K562 (cell line): ENCODE measurements around the gene FAM193A. TPM values are rescaled to one million over a fixed set of nuclear protein-coding genes. Genes with fewer than 3 reads are reported as not detected.

Source experiments
- ATAC-seq: fragments of 200-7000 bp; cut with Tn5 transposase; 3 replicates; pipeline ENCODE4 v1.9.1; 2020; ENCODE audit warnings: moderate library complexity
- BruUV-seq: library from RNA; stranded (reverse); fragments of 400-500 nt; replicated peaks from 2 replicates; lab custom pipeline; 2021; lab: Mats Ljungman, UMichigan
- CTCF ChIA-PET: fragments of 300-600 bp; formaldehyde crosslinking; extraction: SDS; loops from one replicate; lab custom pipeline; 2021; ENCODE audit warnings: low intra/inter-chr PET ratio; lab: Yijun Ruan, JAX
- POLR2A ChIA-PET: fragments of 300-600, 350-650 bp; sonication (Branson Sonifier 250); formaldehyde crosslinking; extraction: SDS; loops from one replicate; lab custom pipeline; 2021; ENCODE audit warnings: antibody characterized with exemption, inconsistent platforms; lab: Yijun Ruan, JAX
- DNase-seq, 4 experiments: peaks; one replicate each; pipeline versions ENCODE4 v3.0.0 to v3.0.0-alpha.2; 2011 to 2018; ENCODE audit warnings: low spot score in 3 of 4, mixed read lengths in 3 of 4; ENCODE audit errors: extremely low read depth in 1 of 4
- FAIRE-seq: peaks from 2 replicates; lab custom pipeline; 2011; peaks lifted over from hg19 to GRCh38; lab: Jason Lieb, UNC
- H2AFZ ChIP-seq: 2 replicates; pipeline ENCODE4 v1.6.0; 2011; ENCODE audit warnings: low read depth, low read length, control low read depth, inconsistent platforms
- H3K27ac ChIP-seq: fragments of 200-600 bp; 3 replicates; pipeline ENCODE4 v1.8.0; 2011; ENCODE audit warnings: low read depth, mild to moderate bottlenecking, control low read depth, inconsistent platforms, low read length, moderate library complexity, mixed read lengths; ENCODE audit errors: extremely low read depth
- H3K27me3 ChIP-seq, 2 experiments: fragments of 300-600 bp in 1 of 2; 2 replicates in 1 of 2; 3 replicates in 1 of 2; pipeline versions ENCODE4 v1.6.0 to v1.8.0; 2011; ENCODE audit warnings: inconsistent platforms in 2 of 2, low read length in 2 of 2, mild to moderate bottlenecking in 1 of 2, mixed read lengths in 1 of 2, moderate library complexity in 1 of 2; ENCODE audit not compliant: control insufficient read depth in 2 of 2, insufficient read depth in 2 of 2
- H3K36me3 ChIP-seq: fragments of 300-600 bp; 3 replicates; pipeline ENCODE4 v1.8.0; 2011; ENCODE audit warnings: mild to moderate bottlenecking, low read length, inconsistent platforms; ENCODE audit not compliant: control insufficient read depth, insufficient read depth
- H3K4me1 ChIP-seq, 2 experiments: fragments of 200-600 bp in 1 of 2; replicated peaks in 1 of 2; 2 replicates in 1 of 2; 3 replicates in 1 of 2; pipeline versions ENCODE4 v1.5.1 to v1.8.0; 2011; ENCODE audit warnings: inconsistent platforms in 2 of 2, low read length in 2 of 2, mild to moderate bottlenecking in 1 of 2, mixed read lengths in 1 of 2, moderate library complexity in 1 of 2; ENCODE audit not compliant: control insufficient read depth in 2 of 2, insufficient read depth in 2 of 2
- H3K4me2 ChIP-seq: 2 replicates; pipeline ENCODE4 v1.6.1; 2011; ENCODE audit warnings: low read length, control low read depth, inconsistent platforms, mixed read lengths; ENCODE audit not compliant: insufficient read depth
- H3K4me3 ChIP-seq: fragments of 200-600 bp; sonication (generic), shearing (Covaris generic); 2 replicates; pipeline ENCODE4 v1.5.1; 2016; ENCODE audit warnings: control low read depth, inconsistent platforms
- H3K79me2 ChIP-seq: fragments of 200-600 bp; 3 replicates; pipeline ENCODE4 v1.8.0; 2011; ENCODE audit warnings: low read length, inconsistent platforms; ENCODE audit not compliant: control insufficient read depth, insufficient read depth
- H3K9ac ChIP-seq, 2 experiments: 2 replicates each; pipeline versions ENCODE4 v1.6.0 to v1.6.1; 2011; ENCODE audit warnings: low read depth in 2 of 2, low read length in 2 of 2, control low read depth in 1 of 2, inconsistent platforms in 1 of 2, mild to moderate bottlenecking in 1 of 2, mixed read lengths in 1 of 2; ENCODE audit not compliant: insufficient read depth in 1 of 2
- H3K9me1 ChIP-seq: one replicate; pipeline ENCODE4 v1.6.0; 2011; ENCODE audit warnings: inconsistent platforms, mild to moderate bottlenecking, low read length, moderate library complexity; ENCODE audit not compliant: control insufficient read depth, insufficient read depth
- H3K9me3 ChIP-seq: replicated peaks from 2 replicates; pipeline ENCODE4 v1.5.1; 2011; ENCODE audit warnings: low read depth, low read length, inconsistent platforms; ENCODE audit not compliant: control insufficient read depth, insufficient read depth
- H4K20me1 ChIP-seq: replicated peaks from 2 replicates; pipeline ENCODE4 v1.6.1; 2011; ENCODE audit warnings: low read length, inconsistent platforms, mixed read lengths; ENCODE audit not compliant: control insufficient read depth, insufficient read depth
- BRF1 ChIP-seq: IDR thresholded peaks from 3 replicates; pipeline ENCODE4 v1.6.1; 2011; ENCODE audit warnings: borderline replicate concordance, mild to moderate bottlenecking; ENCODE audit not compliant: insufficient read length; ENCODE audit errors: extremely low read depth
- CCAR2 ChIP-seq: fragments of 200-400 bp; formaldehyde crosslinking; IDR thresholded peaks from 2 replicates; pipeline ENCODE4 v1.6.1; 2017; ENCODE audit warnings: mild to moderate bottlenecking, low read depth, low read length
- CEBPB ChIP-seq: fragments of 450-650 bp; IDR thresholded peaks from 2 replicates; pipeline ENCODE4 v1.6.1; 2016; ENCODE audit warnings: missing genetic modification characterization, missing compliant biosample characterization
- CREBBP ChIP-seq: IDR thresholded peaks from one replicate; pipeline ENCODE4 v1.6.1; 2012; ENCODE audit warnings: low read depth, mild to moderate bottlenecking, control low read depth, inconsistent platforms, low read length
- GATAD2A ChIP-seq: fragments of 450-650 bp; IDR thresholded peaks from 2 replicates; pipeline ENCODE4 v1.6.1; 2017
- NELFE ChIP-seq: IDR thresholded peaks from 2 replicates; pipeline ENCODE4 v1.6.1; 2011; ENCODE audit warnings: mild to moderate bottlenecking; ENCODE audit not compliant: insufficient read depth, insufficient read length
- SETDB1 ChIP-seq: IDR thresholded peaks from one replicate; pipeline ENCODE4 v1.6.1; 2012; ENCODE audit warnings: low read length, control low read depth, inconsistent platforms
- SMAD1 ChIP-seq: fragments of 150-350 bp; IDR thresholded peaks from 2 replicates; pipeline ENCODE4 v1.6.1; 2014; ENCODE audit warnings: low read length, low read depth; ENCODE audit not compliant: partially characterized antibody
- SRSF3 ChIP-seq: fragments of 200-400 bp; formaldehyde crosslinking; IDR thresholded peaks from 2 replicates; pipeline ENCODE4 v1.6.1; 2016; ENCODE audit warnings: mild to moderate bottlenecking, low read length, moderate library complexity; ENCODE audit not compliant: insufficient read depth
- STAT5B ChIP-seq: fragments of 250-450 bp; sonication (Bioruptor Pico); IDR thresholded peaks from 2 replicates; pipeline ENCODE4 v1.8.0; 2021; ENCODE audit warnings: mild to moderate bottlenecking, inconsistent platforms
- TCFL5 ChIP-seq: fragments of 250-450 bp; sonication (Bioruptor Pico); conservative IDR thresholded peaks from 2 replicates; pipeline ENCODE4 v1.6.1; 2021; ENCODE audit warnings: mild to moderate bottlenecking, moderate library complexity, matching md5 sums
- TFAM ChIP-seq: fragments of 250-450 bp; sonication (Bioruptor Pico); conservative IDR thresholded peaks from 2 replicates; pipeline ENCODE4 v1.5.0; 2021; ENCODE audit warnings: mild to moderate bottlenecking, moderate library complexity
- TSC22D4 ChIP-seq: fragments of 450-650 bp; IDR thresholded peaks from 2 replicates; pipeline ENCODE4 v1.6.1; 2016; ENCODE audit warnings: missing genetic modification characterization, missing biosample characterization, control low read depth
- ZNF3 ChIP-seq: fragments of 250-450 bp; sonication (Bioruptor Pico); IDR thresholded peaks from 2 replicates; pipeline ENCODE4 v1.5.0; 2021; ENCODE audit warnings: mild to moderate bottlenecking, moderate library complexity
- ZNF780A ChIP-seq: fragments of 250-450 bp; sonication (Bioruptor Pico); IDR thresholded peaks from 2 replicates; pipeline ENCODE4 v1.5.0; 2021; ENCODE audit warnings: mild to moderate bottlenecking
- ZNF79 ChIP-seq: fragments of 250-450 bp; sonication (Bioruptor Pico); IDR thresholded peaks from 2 replicates; pipeline ENCODE4 v1.4.0; 2020; ENCODE audit warnings: low read depth, mild to moderate bottlenecking, moderate library complexity
- WGBS: fragments of 100-300 bp; shearing (Covaris generic); methylation state at CpG from one replicate; pipeline ENCODE4 v1.1.6; 2016; ENCODE audit warnings: low coverage, mixed read lengths; ENCODE audit not compliant: insufficient coverage; ENCODE audit errors: missing lambda C conversion rate; 5-methylcytosine and 5-hydroxymethylcytosine counted together
- in situ Hi-C: fragments of 300-500 bp; cut with MboI; formaldehyde crosslinking; loops from 4 replicates; pipeline ENCODE4 v1.15.0; 2018; ENCODE audit warnings: inconsistent platforms, mixed read lengths
- intact Hi-C: fragments of 100-400 bp; cut with micrococcal nuclease; formaldehyde crosslinking; loops from 2 replicates; pipeline ENCODE4 v1.14.2; 2022
- polyA plus RNA-seq, 8 experiments: library from polyadenylated mRNA; depleted of rRNA in 4 of 8; stranded (reverse) in 5 of 8; unstranded in 3 of 8; fragments of >200 nt; fragmentation: Nextera tagmentation in 2 of 8; fragmentation: Illumina TruSeq in 1 of 8; extraction: Ambion mirVana in 2 of 8; extraction: Trizol in 1 of 8; gene quantifications; 2 replicates each; pipeline versions ENCODE4 v1.2.1 to v1.2.3, GENCODE V29; 2011 to 2014; ENCODE audit warnings: inconsistent platforms in 1 of 8, missing spikeins in 1 of 8
- total RNA-seq, 7 experiments: library from RNA; depleted of rRNA in 6 of 7; stranded (reverse); fragments of >200 nt in 6 of 7; fragmentation: Illumina TruSeq in 2 of 7; extraction: Trizol in 2 of 7; gene quantifications; 2 replicates each; pipeline versions ENCODE4 v1.2.1 to v1.2.3, GENCODE V29; 2011 to 2021; ENCODE audit warnings: low replicate concordance in 1 of 7
- TF ChIP-seq, protein P1 (sequence below), 2 experiments: fragments of 450-650 bp; IDR thresholded peaks; 2 replicates each; pipeline ENCODE4 v1.6.1; 2018; ENCODE audit warnings: mild to moderate bottlenecking in 2 of 2, low read depth in 1 of 2; ENCODE audit not compliant: partially characterized antibody in 2 of 2
- TF ChIP-seq, protein P2 (sequence below): fragments of 250-450 bp; sonication (Bioruptor Pico); IDR thresholded peaks from 2 replicates; pipeline ENCODE4 v1.4.0; 2020

Gene FAM193A
- total and polyA plus RNA-seq, 9 of the 15 experiments (the other 6 are each of a cell fraction or from before 2014, with no cell fraction given): 0.46 to 24.6 (median 9.6) TPM

DNA sequence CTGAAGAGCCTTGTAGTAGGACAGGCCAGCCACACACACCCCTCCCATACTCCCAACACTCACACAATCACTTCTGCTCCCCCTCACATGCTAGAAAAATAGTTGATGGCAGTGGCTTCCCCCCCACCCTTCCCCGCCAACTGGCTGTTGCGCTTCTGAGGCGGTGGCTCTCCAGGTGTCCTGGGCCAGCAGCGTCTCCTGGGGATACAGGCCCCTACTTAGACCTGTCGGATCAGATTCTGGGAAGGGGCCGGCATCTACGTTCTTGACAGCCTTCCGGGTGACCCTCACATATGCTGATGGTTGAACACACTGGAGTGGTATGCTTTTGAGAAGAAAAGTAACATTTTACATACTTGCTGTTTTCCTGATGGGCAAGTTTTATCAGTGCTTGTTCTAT lies 179.8 kb downstream of the FAM193A start (continued):
- TF ChIP-seq ZNF780A (CRISPR knock-in tag) (no peak), SETDB1 (no peak), ZNF3 (no peak)

DNA sequence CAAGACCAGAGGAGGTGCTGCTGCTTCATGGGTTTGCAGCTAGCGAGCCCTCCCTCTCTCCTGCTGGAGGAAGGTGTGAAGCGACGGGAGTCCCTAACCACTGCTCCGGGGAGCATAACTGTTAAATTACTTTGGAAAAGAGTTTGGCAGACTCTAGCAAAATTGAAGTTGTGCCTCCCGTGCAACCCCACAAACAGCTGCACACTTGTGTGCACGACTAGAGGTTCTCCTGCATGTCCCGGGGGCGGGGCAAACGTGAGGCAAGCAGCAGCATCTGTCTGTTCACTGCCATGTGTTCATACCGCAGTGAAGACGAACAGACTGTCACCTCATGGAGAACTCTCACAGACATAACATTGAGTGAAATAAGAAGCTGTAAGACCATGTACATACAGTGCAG lies 185.1 kb downstream of the FAM193A start:
- Histone ChIP-seq H2AFZ (no peak overlapping the region), H3K9me3 (no peaks in the 10 kb centered on the region), H3K4me2 (no peak overlapping the region), H3K79me2 (no peaks in the 10 kb centered on the region), H3K27ac (no peak overlapping the region), H3K36me3 (peaks cover 57% of the 10 kb centered on the region; the same call in 2 of the 3 replicates), H3K9me1 (no peaks in the 10 kb centered on the region), H3K27me3 (no peaks in the 10 kb centered on the region), H3K9ac (no peak overlapping the region), H4K20me1 (no peaks in the 10 kb centered on the region), H3K4me1 (no peaks in the 10 kb centered on the region), H3K4me3 (no peak overlapping the region)
- POLR2A ChIA-PET: interaction anchor here (0.6 kb wide), 1 partner anchor 164 kb away, joined by 3 read pairs; no protein-coding TSS in a partner anchor
- WGBS: 85% methylated on average over 9 of the region's 11 CpGs
- no TSS peak for BruUV-seq
- ATAC-seq (peak; percentile 45; the same call in 2 of the 3 replicates), FAIRE-seq (no peak), DNase-seq (no peak)
- CTCF ChIA-PET: no interaction called here
- in situ Hi-C loops: no loop called here
- intact Hi-C loops: no loop called here
- no peak for TF ChIP-seq CREBBP
- TF ChIP-seq, protein P1, sequence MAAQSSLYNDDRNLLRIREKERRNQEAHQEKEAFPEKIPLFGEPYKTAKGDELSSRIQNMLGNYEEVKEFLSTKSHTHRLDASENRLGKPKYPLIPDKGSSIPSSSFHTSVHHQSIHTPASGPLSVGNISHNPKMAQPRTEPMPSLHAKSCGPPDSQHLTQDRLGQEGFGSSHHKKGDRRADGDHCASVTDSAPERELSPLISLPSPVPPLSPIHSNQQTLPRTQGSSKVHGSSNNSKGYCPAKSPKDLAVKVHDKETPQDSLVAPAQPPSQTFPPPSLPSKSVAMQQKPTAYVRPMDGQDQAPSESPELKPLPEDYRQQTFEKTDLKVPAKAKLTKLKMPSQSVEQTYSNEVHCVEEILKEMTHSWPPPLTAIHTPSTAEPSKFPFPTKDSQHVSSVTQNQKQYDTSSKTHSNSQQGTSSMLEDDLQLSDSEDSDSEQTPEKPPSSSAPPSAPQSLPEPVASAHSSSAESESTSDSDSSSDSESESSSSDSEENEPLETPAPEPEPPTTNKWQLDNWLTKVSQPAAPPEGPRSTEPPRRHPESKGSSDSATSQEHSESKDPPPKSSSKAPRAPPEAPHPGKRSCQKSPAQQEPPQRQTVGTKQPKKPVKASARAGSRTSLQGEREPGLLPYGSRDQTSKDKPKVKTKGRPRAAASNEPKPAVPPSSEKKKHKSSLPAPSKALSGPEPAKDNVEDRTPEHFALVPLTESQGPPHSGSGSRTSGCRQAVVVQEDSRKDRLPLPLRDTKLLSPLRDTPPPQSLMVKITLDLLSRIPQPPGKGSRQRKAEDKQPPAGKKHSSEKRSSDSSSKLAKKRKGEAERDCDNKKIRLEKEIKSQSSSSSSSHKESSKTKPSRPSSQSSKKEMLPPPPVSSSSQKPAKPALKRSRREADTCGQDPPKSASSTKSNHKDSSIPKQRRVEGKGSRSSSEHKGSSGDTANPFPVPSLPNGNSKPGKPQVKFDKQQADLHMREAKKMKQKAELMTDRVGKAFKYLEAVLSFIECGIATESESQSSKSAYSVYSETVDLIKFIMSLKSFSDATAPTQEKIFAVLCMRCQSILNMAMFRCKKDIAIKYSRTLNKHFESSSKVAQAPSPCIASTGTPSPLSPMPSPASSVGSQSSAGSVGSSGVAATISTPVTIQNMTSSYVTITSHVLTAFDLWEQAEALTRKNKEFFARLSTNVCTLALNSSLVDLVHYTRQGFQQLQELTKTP (IDR thresholded peaks at IDR 0.05; ENCODE audit: low read depth in 1 of 2, partially characterized antibody in 2 of 2): no peak
- TF ChIP-seq BRF1: no peak
- no peak for TF ChIP-seq TSC22D4 (tag)
- no peak for TF ChIP-seq SMAD1
- TF ChIP-seq, protein P2, sequence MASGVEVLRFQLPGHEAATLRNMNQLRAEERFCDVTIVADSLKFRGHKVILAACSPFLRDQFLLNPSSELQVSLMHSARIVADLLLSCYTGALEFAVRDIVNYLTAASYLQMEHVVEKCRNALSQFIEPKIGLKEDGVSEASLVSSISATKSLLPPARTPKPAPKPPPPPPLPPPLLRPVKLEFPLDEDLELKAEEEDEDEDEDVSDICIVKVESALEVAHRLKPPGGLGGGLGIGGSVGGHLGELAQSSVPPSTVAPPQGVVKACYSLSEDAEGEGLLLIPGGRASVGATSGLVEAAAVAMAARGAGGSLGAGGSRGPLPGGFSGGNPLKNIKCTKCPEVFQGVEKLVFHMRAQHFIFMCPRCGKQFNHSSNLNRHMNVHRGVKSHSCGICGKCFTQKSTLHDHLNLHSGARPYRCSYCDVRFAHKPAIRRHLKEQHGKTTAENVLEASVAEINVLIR: no peak
- TF ChIP-seq TFAM (CRISPR knock-in tag): no peak
- no peak for TF ChIP-seq TCFL5 (CRISPR knock-in tag)
- no peak for TF ChIP-seq SRSF3
- TF ChIP-seq NELFE: no peak
- TF ChIP-seq GATAD2A: no peak
- TF ChIP-seq CEBPB (tag): no peak
- TF ChIP-seq STAT5B (CRISPR knock-in tag): no peak
- no peak for TF ChIP-seq CCAR2
- TF ChIP-seq ZNF79 (CRISPR knock-in tag): no peak
